Measurements from ENCODE around the gene PGAM5.

The PGAM5 gene

GRCh38 chr12:132710405-132711079, at the start of gene PGAM5:
Gene PGAM5 (plus strand): TSS chr12:132710842. CDS start chr12:132710877, 35 bp downstream.
- TF ChIP-seq CTCF (conservative IDR thresholded peaks at IDR 0.05; ENCODE audit: low read depth, low read length) = no peak
- peak within 1 kb of the TSS; percentile 87 for H3K4me3 ChIP-seq (ENCODE audit: low read depth, low read length)
- DNase-seq (ENCODE audit: low read depth) = peak; percentile 81

DNA sequence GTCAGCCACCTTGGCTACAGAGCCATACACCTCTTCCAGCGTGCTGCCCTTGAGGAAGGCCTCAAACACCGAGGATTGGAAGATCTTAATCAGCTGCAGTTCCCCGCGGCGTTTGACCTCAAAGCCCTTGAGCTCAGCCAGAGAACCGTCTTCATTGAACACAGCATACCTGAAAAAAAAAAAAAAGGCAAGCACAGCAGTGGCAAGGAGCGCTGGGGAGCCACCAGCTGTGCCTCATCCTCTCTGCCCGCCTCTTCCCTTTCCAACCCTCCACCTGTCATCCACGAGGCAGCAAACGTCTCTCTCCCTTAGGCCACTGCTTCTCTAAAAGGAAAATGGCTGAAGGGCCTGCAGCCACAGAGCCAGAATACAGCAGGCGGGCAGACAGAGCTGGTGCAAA, 49.6 kb upstream of the PGAM5 start:
- no peak for DNase-seq (ENCODE audit: low read depth)
- no peak overlapping the region for H3K4me3 ChIP-seq (ENCODE audit: low read depth, low read length)
- TF ChIP-seq CTCF (conservative IDR thresholded peaks at IDR 0.05; ENCODE audit: low read depth, low read length) = no peak

DNA sequence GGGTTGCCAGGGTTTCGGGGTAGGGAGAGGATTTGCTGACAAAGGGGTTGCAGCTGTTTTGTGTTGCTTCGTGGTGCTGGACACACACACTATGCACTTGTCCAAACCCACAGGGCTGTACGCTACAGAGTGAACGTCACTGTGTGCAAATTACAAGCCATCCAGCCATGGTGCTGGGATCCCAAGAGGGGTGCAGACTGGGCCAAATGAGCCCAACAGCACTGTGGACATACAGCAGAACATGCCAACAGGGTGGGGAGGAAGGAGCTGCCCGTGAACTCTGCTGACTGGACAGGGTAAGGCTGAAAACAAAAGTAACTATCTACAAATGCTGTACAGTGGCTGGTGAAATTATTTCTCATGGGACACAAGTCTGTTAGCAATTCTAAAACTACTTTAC, 48.7 kb upstream of the PGAM5 start:
- no peak for TF ChIP-seq CTCF (conservative IDR thresholded peaks at IDR 0.05; ENCODE audit: low read depth, low read length)
- DNase-seq (ENCODE audit: low read depth) = no peak
- H3K4me3 ChIP-seq (ENCODE audit: low read depth, low read length) = no peak overlapping the region

DNA sequence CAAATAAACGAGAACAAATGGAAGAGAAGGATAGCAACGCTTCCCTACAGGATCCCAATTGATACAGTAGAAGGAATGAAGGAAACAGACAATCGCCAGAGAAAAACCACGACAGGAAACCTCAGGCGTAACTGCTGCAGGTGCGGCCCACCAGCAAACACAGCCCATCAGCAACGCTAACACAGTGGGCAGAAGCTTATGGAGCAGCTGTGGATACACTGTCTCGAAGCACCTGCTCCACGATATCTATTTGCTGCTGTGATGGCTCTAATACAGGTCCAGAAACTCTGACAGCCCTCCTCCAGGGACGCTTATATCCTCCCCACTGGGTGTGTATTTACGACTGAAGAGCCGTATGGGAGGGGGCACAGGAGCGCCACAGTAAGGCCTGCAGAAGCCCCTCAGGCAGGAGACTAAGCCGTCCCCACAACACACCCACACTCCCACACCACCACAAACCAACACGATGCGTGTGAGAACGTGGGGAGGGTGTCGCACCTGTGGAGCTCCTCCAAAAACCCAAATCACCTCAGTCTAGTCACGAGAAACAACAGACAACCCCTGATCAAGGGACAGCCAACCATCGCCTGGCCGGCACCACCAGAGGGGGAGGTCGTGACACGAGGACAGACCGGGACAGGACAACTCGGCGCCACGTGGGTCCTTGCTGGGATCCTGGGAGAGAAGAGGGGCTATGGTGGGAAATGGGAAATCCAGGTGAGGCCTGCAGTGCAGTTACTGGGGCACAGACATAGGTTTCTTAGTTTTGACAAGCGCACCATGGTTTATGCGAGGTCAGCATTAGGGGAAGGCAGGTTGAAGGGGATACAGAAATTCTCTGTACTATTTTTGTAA, 47.5 kb upstream of the PGAM5 start:
- DNase-seq (ENCODE audit: low read depth) = no peak
- H3K4me3 ChIP-seq (ENCODE audit: low read depth, low read length) = no peak overlapping the region
- no peak for TF ChIP-seq CTCF (conservative IDR thresholded peaks at IDR 0.05; ENCODE audit: low read depth, low read length)

DNA sequence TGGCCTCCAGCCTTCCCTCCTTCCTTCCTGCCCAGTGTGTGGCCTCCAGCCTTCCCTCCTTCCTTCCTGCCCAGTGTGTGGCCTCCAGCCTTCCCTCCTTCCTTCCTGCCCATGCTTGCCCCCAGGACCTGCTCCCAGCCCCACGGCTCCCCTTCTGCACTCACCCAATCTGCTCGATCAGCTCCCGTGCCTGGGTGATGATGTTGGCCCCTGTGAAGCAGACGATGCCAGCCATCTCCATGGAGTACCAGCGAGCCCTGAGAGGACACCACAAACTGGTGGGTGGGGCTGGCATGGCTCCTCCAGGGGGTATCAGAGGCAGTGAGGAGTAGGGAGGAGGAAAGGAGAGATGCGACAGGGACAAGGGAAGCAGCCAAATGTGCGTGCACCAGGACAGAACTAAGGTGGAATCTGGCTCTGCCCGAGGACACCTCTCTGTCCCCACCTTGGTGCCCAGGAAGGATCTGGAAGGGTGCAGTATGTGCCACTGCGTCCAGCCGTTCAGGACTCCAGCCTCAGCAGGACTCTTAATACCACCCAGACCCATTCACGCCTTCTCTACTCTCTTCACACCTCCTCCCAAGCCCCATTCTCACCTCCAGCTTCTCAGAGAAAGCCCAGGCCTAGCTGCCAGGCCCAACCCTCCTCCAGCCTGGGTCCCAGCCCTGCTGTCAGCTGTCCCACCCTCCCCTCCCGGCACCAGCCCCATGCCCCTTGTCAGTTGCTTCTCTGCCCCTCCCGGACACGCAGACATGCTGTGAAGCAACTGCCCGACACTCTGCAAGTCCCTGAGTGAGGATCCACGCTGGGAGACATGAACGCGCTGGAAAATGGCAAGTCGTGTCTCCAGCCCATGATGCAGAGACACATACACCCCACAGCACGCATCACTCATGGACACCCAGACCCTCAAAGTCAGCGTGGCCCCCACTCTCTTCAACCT, 46.2 kb upstream of the PGAM5 start:
- DNase-seq (ENCODE audit: low read depth) = no peak
- no peak overlapping the region for H3K4me3 ChIP-seq (ENCODE audit: low read depth, low read length)
- no peak for TF ChIP-seq CTCF (conservative IDR thresholded peaks at IDR 0.05; ENCODE audit: low read depth, low read length)

DNA sequence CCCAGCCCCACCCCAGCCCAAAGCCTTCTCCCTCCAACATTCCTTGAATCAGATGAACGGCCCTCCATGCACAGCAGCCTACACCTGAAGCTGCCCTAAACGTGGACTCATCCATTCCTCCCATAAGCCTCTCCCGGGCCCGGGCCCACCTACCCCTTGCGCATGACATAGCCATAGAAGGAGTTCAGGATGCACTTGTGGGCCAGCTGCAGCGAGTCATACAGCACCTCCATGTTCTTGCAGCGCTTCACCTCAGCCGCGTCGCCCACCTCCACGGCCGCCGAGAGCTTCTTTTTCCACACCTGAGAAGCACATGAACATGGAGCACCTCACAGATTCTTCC, 45.5 kb upstream of the PGAM5 start:
- TF ChIP-seq CTCF (conservative IDR thresholded peaks at IDR 0.05; ENCODE audit: low read depth, low read length) = no peak
- no peak for DNase-seq (ENCODE audit: low read depth)
- H3K4me3 ChIP-seq (ENCODE audit: low read depth, low read length) = no peak overlapping the region

Data from choroid plexus epithelial cell (primary cell).